HepG2 (cell line): ENCODE results near the gene ST6GAL2.

Source experiments
- IRF2 ChIP-seq: IDR thresholded peaks from 2 replicates; pipeline ENCODE4 v1.6.1; 2018; ENCODE audit warnings: missing genetic modification reagents, missing compliant biosample characterization
- RFX1 ChIP-seq: fragments of 450-650 bp; IDR thresholded peaks from 2 replicates; pipeline ENCODE4 v1.6.1; 2017
- ZFP36 ChIP-seq: fragments of 150-350 bp; IDR thresholded peaks from 2 replicates; pipeline ENCODE4 v1.6.1; 2018; ENCODE audit warnings: borderline replicate concordance, low read length, low read depth; ENCODE audit not compliant: partially characterized antibody
- ZNF282 ChIP-seq: fragments of 450-650 bp; IDR thresholded peaks from 2 replicates; pipeline ENCODE4 v1.6.1; 2018; ENCODE audit not compliant: partially characterized antibody
- TF ChIP-seq, protein P1 (sequence below): sonication (generic); formaldehyde crosslinking; IDR thresholded peaks from 2 replicates; pipeline ENCODE4 v1.4.0; 2020; ENCODE audit warnings: missing genetic modification reagents
- TF ChIP-seq, protein P2 (sequence below), 2 experiments: sonication (generic) in 1 of 2; formaldehyde crosslinking in 1 of 2; IDR thresholded peaks; 2 replicates each; pipeline versions ENCODE4 v1.4.0 to v1.6.1; 2018 to 2020; ENCODE audit warnings: missing genetic modification reagents in 2 of 2, borderline replicate concordance in 1 of 2, low read depth in 1 of 2, mild to moderate bottlenecking in 1 of 2, missing biosample characterization in 1 of 2

DNA sequence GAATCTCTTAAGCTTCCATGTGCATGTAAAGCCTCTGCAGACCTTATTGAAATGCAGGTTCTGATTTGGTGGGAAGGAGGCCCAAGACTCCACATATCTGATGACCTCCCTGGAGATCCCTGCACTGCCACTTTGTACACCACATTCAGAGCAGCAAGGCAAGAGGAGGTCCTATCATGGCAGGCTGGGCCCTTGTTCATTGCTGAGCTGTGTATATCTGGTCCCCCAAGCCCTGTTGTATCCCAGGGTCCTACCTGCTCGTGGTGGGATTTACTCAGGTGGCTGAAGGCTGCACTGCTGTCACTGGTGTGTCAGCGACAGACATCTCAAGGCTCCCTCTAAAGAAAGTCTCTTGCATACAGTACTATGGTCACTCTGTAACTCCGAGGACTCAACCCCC, 114.2 kb downstream of the ST6GAL2 start:
- no peak for TF ChIP-seq IRF2
- no peak for TF ChIP-seq ZNF282
- no peak for TF ChIP-seq RFX1
- TF ChIP-seq, protein P1, sequence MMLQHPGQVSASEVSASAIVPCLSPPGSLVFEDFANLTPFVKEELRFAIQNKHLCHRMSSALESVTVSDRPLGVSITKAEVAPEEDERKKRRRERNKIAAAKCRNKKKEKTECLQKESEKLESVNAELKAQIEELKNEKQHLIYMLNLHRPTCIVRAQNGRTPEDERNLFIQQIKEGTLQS: no peak
- no peak for TF ChIP-seq ZFP36
- TF ChIP-seq, protein P2, sequence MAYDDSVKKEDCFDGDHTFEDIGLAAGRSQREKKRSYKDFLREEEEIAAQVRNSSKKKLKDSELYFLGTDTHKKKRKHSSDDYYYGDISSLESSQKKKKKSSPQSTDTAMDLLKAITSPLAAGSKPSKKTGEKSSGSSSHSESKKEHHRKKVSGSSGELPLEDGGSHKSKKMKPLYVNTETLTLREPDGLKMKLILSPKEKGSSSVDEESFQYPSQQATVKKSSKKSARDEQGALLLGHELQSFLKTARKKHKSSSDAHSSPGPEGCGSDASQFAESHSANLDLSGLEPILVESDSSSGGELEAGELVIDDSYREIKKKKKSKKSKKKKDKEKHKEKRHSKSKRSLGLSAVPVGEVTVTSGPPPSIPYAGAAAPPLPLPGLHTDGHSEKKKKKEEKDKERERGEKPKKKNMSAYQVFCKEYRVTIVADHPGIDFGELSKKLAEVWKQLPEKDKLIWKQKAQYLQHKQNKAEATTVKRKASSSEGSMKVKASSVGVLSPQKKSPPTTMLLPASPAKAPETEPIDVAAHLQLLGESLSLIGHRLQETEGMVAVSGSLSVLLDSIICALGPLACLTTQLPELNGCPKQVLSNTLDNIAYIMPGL (CRISPR knock-in tag; IDR thresholded peaks at IDR 0.05; ENCODE audit: borderline replicate concordance in 1 of 2, low read depth in 1 of 2): no peak
